GM12878 (cell line): ENCODE measurements around the gene CAPN8. TPM values are rescaled to one million over a fixed set of nuclear protein-coding genes. Genes with fewer than 3 reads are reported as not detected.

Experiments used
- ATAC-seq: fragments of 200-7000 bp; cut with Tn5 transposase; 3 replicates; pipeline ENCODE4 v1.9.1; 2020; ENCODE audit warnings: mild to moderate bottlenecking, moderate library complexity
- BruUV-seq: library from RNA; stranded (reverse); fragments of 400-500 nt; replicated peaks from 2 replicates; lab custom pipeline; 2021; lab: Mats Ljungman, UMichigan
- CTCF ChIA-PET: fragments of 300-600 bp; sonication (Branson Sonifier 250); formaldehyde crosslinking; extraction: SDS; loops from one replicate; lab custom pipeline; 2021; ENCODE audit warnings: inconsistent platforms; lab: Yijun Ruan, JAX
- POLR2A ChIA-PET: fragments of 350-600 bp; formaldehyde crosslinking; extraction: SDS; loops from one replicate; lab custom pipeline; 2021; ENCODE audit warnings: inconsistent platforms; lab: Charles Lee
- RAD21 ChIA-PET: fragments of 300-600 bp; sonication (Branson Sonifier 250); formaldehyde crosslinking; loops from one replicate; lab custom pipeline; 2023; ENCODE audit warnings: antibody characterized with exemption; ENCODE audit not compliant: unreplicated experiment; lab: Charles Lee
- SMC1A ChIA-PET: fragments of 300-600 bp; sonication (Branson Sonifier 250); formaldehyde crosslinking; loops from one replicate; lab custom pipeline; 2023; ENCODE audit not compliant: unreplicated experiment, uncharacterized antibody; lab: Charles Lee
- DNase-seq: peaks from one replicate; pipeline ENCODE4 v3.0.0-alpha.2; 2011; ENCODE audit warnings: low read depth, low spot score
- FAIRE-seq: peaks from 3 replicates; lab custom pipeline; 2011; peaks lifted over from hg19 to GRCh38; lab: Jason Lieb, UNC
- H2AFZ ChIP-seq: 2 replicates; pipeline ENCODE4 v1.6.0; 2011; ENCODE audit warnings: low read depth, low read length, control low read depth; ENCODE audit not compliant: control insufficient read depth
- H3K27ac ChIP-seq: 2 replicates; pipeline ENCODE4 v1.5.1; 2011; ENCODE audit warnings: control low read depth; ENCODE audit not compliant: control insufficient read depth, insufficient read depth
- H3K27me3 ChIP-seq, 2 experiments: replicated peaks in 1 of 2; 2 replicates each; pipeline versions ENCODE4 v1.6.0 to v1.6.1; 2011; ENCODE audit warnings: low read length in 1 of 2; ENCODE audit not compliant: control insufficient read depth in 2 of 2, insufficient read depth in 2 of 2
- H3K36me3 ChIP-seq, 2 experiments: 2 replicates each; pipeline ENCODE4 v1.5.1; 2011; ENCODE audit warnings: low read length in 1 of 2; ENCODE audit not compliant: control insufficient read depth in 2 of 2, insufficient read depth in 2 of 2
- H3K4me1 ChIP-seq: 2 replicates; pipeline ENCODE4 v1.6.1; 2011; ENCODE audit warnings: mild to moderate bottlenecking, low read length, moderate library complexity, mixed read lengths; ENCODE audit not compliant: control insufficient read depth, insufficient read depth
- H3K4me2 ChIP-seq: 2 replicates; pipeline ENCODE4 v1.6.0; 2011; ENCODE audit warnings: control low read depth; ENCODE audit not compliant: control insufficient read depth, insufficient read depth
- H3K4me3 ChIP-seq: fragments of 200-600 bp; sonication (generic); 2 replicates; pipeline ENCODE4 v1.5.1; 2016
- H3K79me2 ChIP-seq: 2 replicates; pipeline ENCODE4 v1.6.0; 2011; ENCODE audit warnings: low read length; ENCODE audit not compliant: control insufficient read depth, insufficient read depth
- H3K9ac ChIP-seq: 2 replicates; pipeline ENCODE4 v1.8.0; 2011; ENCODE audit warnings: low read length, control low read depth, mixed read lengths; ENCODE audit not compliant: control insufficient read depth, insufficient read depth
- H3K9me3 ChIP-seq: replicated peaks from 3 replicates; pipeline ENCODE4 v1.5.1; 2011; ENCODE audit warnings: mild to moderate bottlenecking, low read length; ENCODE audit not compliant: control insufficient read depth, insufficient read depth
- H4K20me1 ChIP-seq: 2 replicates; pipeline ENCODE4 v1.6.0; 2011; ENCODE audit not compliant: control insufficient read depth, insufficient read depth
- CHD1 ChIP-seq: IDR thresholded peaks from 2 replicates; pipeline ENCODE4 v1.6.1; 2012; ENCODE audit warnings: low read depth, low read length, improper control_type of control experiment
- IKZF2 ChIP-seq, 2 experiments: fragments of 450-650 bp; IDR thresholded peaks; 2 replicates each; pipeline ENCODE4 v1.6.1; 2017; ENCODE audit warnings: mild to moderate bottlenecking in 2 of 2, moderate library complexity in 2 of 2
- NBN ChIP-seq: fragments of 450-650 bp; IDR thresholded peaks from 2 replicates; pipeline ENCODE4 v1.6.1; 2016
- NRF1 ChIP-seq: conservative IDR thresholded peaks from 2 replicates; pipeline ENCODE4 v1.6.1; 2011; ENCODE audit warnings: mild to moderate bottlenecking, low read depth, low read length, improper control_type of control experiment
- PAX5 ChIP-seq: IDR thresholded peaks from 2 replicates; pipeline ENCODE4 v1.6.1; 2011; ENCODE audit warnings: low read depth, low read length, borderline replicate concordance
- RAD21 ChIP-seq: IDR thresholded peaks from 2 replicates; pipeline ENCODE4 v1.6.1; 2011; ENCODE audit warnings: mild to moderate bottlenecking, low read depth, low read length, moderate library complexity; ENCODE audit not compliant: insufficient read depth
- RUNX3 ChIP-seq: IDR thresholded peaks from 2 replicates; pipeline ENCODE4 v1.6.1; 2012; ENCODE audit warnings: low read length, inconsistent platforms
- SREBF1 ChIP-seq: IDR thresholded peaks from 2 replicates; pipeline ENCODE4 v1.6.1; 2012; ENCODE audit warnings: mild to moderate bottlenecking, low read length
- SRF ChIP-seq, 2 experiments: IDR thresholded peaks; 2 replicates each; pipeline ENCODE4 v1.6.1; 2011; ENCODE audit warnings: low read depth in 2 of 2, low read length in 2 of 2, mild to moderate bottlenecking in 1 of 2, moderate library complexity in 1 of 2
- WGBS: methylation state at CpG from one replicate; pipeline ENCODE4 v1.1.6; 2016; ENCODE audit warnings: low lambda C conversion rate; ENCODE audit not compliant: insufficient replicate concordance, insufficient coverage; ENCODE audit errors: missing lambda C conversion rate; 5-methylcytosine and 5-hydroxymethylcytosine counted together
- in situ Hi-C: fragments of 300-500 bp; cut with MboI; formaldehyde crosslinking; loops from 9 replicates; pipeline ENCODE4 v1.14.3; 2018; ENCODE audit warnings: mixed read lengths
- intact Hi-C: fragments of 100-400 bp; cut with micrococcal nuclease; formaldehyde crosslinking; loops from one replicate; pipeline ENCODE4 v1.14.2; 2022; ENCODE audit not compliant: unreplicated experiment
- polyA plus RNA-seq, 11 experiments: library from polyadenylated mRNA; depleted of rRNA in 4 of 11; unstranded in 6 of 11; stranded (reverse) in 5 of 11; fragments of >200 nt; fragmentation: Nextera tagmentation in 4 of 11; fragmentation: Illumina TruSeq in 1 of 11; extraction: Ambion mirVana in 4 of 11; extraction: Trizol in 1 of 11; gene quantifications; 1 replicate in 1 of 11; 2 replicates in 10 of 11; pipeline versions ENCODE4 v1.2.1 to v1.2.3, GENCODE V29; 2011 to 2016; ENCODE audit warnings: inconsistent platforms in 2 of 11, missing spikeins in 2 of 11, low read depth in 1 of 11
- total RNA-seq, 4 experiments: library from RNA; depleted of rRNA in 3 of 4; stranded (reverse); fragments of >200 nt in 3 of 4; fragmentation: Illumina TruSeq in 1 of 4; extraction: Trizol in 1 of 4; gene quantifications; 2 replicates each; pipeline versions ENCODE4 v1.2.1 to v1.2.3, GENCODE V29; 2013 to 2021
- TF ChIP-seq, protein P1 (sequence below): fragments of 450-650 bp; IDR thresholded peaks from 2 replicates; pipeline ENCODE4 v1.6.1; 2017; ENCODE audit warnings: low read depth, mild to moderate bottlenecking, moderate library complexity
- TF ChIP-seq, protein P2 (sequence below): fragments of 150-350 bp; IDR thresholded peaks from 2 replicates; pipeline ENCODE4 v1.6.1; 2014; ENCODE audit warnings: mild to moderate bottlenecking, low read depth, low read length
- TF ChIP-seq, protein P3 (sequence below): fragments of 450-650 bp; IDR thresholded peaks from 2 replicates; pipeline ENCODE4 v1.6.1; 2016; ENCODE audit warnings: mild to moderate bottlenecking
- TF ChIP-seq, protein P4 (sequence below): fragments of 450-650 bp; IDR thresholded peaks from 2 replicates; pipeline ENCODE4 v1.6.1; 2017; ENCODE audit warnings: borderline replicate concordance

Gene CAPN8
- total and polyA plus RNA-seq, 10 of the 15 experiments (the other 5 are each of a cell fraction or from before 2014, with no cell fraction given) = 6.4 to 30.7 (median 12.3) TPM

DNA sequence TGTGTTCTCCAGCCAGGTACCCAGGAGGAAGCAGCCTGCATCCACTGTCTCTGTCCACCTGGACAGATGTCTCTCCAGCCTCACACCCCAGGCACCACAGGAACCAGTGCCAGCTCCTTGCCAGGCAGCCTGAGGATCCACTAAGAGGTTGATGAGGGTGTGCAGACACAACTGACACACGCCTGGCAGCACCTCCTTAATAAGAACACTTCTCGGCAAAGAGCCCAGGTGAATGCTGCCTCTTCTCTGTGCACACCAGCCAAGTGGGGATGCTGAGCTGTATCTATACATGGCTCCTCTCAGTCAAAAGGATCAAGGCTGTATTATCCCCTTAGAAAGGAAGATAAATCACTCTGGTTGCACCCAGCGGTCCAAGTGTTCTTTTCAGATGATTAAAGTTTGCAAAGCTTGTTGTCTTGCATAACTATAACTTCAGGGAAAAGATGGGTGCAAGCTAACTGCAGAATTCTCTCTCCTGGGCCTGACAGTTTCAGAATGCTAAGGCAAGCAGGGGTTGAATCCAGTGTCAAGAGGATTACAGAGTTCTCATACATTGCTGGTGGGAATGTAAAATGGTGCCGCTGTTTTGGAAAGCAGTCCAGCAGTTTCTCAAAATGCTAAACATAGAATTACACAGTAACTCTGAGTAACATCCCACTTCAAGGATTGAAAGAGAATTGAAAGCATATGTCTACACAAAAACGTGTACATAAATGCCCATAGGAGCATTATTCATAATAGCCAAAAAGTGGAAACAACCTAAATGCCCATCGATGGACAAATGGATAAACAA, 3.7 kb upstream of the CAPN8 start (continued):
- TF ChIP-seq CHD1 (no peak), SRF (IDR thresholded peaks at IDR 0.05; ENCODE audit: low read depth in 2 of 2, low read length in 2 of 2) (no peak), RAD21 (no peak)
- TF ChIP-seq, protein P1, sequence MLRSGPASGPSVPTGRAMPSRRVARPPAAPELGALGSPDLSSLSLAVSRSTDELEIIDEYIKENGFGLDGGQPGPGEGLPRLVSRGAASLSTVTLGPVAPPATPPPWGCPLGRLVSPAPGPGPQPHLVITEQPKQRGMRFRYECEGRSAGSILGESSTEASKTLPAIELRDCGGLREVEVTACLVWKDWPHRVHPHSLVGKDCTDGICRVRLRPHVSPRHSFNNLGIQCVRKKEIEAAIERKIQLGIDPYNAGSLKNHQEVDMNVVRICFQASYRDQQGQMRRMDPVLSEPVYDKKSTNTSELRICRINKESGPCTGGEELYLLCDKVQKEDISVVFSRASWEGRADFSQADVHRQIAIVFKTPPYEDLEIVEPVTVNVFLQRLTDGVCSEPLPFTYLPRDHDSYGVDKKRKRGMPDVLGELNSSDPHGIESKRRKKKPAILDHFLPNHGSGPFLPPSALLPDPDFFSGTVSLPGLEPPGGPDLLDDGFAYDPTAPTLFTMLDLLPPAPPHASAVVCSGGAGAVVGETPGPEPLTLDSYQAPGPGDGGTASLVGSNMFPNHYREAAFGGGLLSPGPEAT = no peak
- TF ChIP-seq, protein P2, sequence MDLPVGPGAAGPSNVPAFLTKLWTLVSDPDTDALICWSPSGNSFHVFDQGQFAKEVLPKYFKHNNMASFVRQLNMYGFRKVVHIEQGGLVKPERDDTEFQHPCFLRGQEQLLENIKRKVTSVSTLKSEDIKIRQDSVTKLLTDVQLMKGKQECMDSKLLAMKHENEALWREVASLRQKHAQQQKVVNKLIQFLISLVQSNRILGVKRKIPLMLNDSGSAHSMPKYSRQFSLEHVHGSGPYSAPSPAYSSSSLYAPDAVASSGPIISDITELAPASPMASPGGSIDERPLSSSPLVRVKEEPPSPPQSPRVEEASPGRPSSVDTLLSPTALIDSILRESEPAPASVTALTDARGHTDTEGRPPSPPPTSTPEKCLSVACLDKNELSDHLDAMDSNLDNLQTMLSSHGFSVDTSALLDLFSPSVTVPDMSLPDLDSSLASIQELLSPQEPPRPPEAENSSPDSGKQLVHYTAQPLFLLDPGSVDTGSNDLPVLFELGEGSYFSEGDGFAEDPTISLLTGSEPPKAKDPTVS = no peak

DNA sequence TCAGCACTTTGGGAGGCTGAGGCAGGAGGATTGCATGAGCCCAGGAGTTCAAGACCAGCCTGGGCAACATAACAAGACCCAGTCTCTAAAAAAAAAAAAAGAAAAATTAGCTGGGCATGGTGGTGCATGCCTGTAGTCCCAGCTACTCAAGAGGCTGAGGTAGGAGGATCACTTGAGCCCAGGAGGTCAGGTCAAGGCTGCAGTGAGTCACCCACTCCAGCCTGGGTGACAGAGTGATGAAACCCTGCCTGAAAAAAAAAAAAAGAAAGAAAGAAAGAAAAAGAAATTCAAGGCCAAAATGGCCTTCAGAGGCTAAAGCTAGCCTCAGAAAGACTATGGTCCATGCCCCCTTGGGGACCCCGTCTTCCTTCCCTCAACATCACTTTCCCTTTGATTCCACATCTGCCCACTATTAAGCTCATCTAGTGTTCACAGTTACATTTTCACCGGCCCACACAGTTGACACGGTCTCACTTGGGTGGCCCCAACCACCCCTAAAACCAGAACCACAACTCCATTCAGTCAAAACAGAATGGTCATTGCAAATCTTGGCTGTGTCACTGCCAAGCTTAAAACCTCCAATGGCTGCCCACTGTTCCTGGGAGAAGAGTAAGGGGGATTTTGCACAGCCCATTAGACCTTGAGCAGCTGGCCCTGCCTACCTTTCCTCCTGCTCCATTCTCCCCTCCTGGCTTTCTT, 2.1 kb upstream of the CAPN8 start:
- Histone ChIP-seq H3K36me3 (no peaks in the 10 kb centered on the region), H3K4me3 (no peak overlapping the region), H4K20me1 (no peaks in the 10 kb centered on the region), H3K27me3 (peaks cover 0 to 2% of the 10 kb centered on the region in 2 experiments; a peak in 1 of 4 replicates), H3K4me1 (no peaks in the 10 kb centered on the region), H2AFZ (no peak overlapping the region), H3K27ac (no peak overlapping the region), H3K9ac (no peak overlapping the region), H3K79me2 (no peaks in the 10 kb centered on the region), H3K9me3 (no peaks in the 10 kb centered on the region), H3K4me2 (no peak overlapping the region)
- ChIA-PET RAD21 (interaction anchor here (1.0 to 2.0 kb wide), 3 partner anchors 39 to 119 kb away, joined by 4 to 7 read pairs (median 4); no protein-coding TSS in a partner anchor), POLR2A (interaction anchor here (0.6 kb wide), 1 partner anchor 47 kb away, joined by 3 read pairs; no protein-coding TSS in a partner anchor), CTCF (interaction anchor here (0.6 to 1.7 kb wide), 7 partner anchors 111 to 605 kb away, joined by 3 to 10 read pairs (median 3); no protein-coding TSS in a partner anchor), SMC1A (interaction anchor here (0.6 to 2.4 kb wide), 5 partner anchors 13 to 865 kb away, joined by 3 to 12 read pairs (median 4); no protein-coding TSS in a partner anchor)
- 0% methylated on average over 3 of the region's 3 CpGs for WGBS
- in situ Hi-C loops (no loop called here), intact Hi-C loops (loop anchor here (5.0 kb wide), 1 partner anchor 135 kb away; no protein-coding TSS in a partner anchor)
- TF ChIP-seq IKZF2 (IDR thresholded peaks at IDR 0.05) (peak in 1 of 2 experiments; percentile 21; a peak in 1 of 4 replicates), NRF1 (no peak), PAX5 (peak; percentile 74; the same call in 1 of the 2 replicates), RUNX3 (peak; percentile 41; the same call in 1 of the 2 replicates), SREBF1 (no peak), NBN (0 out of 2 replicates have a peak, but pooled peaks have one; percentile 29)
- TF ChIP-seq, protein P3, sequence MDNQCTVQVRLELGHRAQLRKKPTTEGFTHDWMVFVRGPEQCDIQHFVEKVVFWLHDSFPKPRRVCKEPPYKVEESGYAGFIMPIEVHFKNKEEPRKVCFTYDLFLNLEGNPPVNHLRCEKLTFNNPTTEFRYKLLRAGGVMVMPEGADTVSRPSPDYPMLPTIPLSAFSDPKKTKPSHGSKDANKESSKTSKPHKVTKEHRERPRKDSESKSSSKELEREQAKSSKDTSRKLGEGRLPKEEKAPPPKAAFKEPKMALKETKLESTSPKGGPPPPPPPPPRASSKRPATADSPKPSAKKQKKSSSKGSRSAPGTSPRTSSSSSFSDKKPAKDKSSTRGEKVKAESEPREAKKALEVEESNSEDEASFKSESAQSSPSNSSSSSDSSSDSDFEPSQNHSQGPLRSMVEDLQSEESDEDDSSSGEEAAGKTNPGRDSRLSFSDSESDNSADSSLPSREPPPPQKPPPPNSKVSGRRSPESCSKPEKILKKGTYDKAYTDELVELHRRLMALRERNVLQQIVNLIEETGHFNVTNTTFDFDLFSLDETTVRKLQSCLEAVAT = 0 out of 2 replicates have a peak, but pooled peaks have one; percentile 22
- TF ChIP-seq, protein P4, sequence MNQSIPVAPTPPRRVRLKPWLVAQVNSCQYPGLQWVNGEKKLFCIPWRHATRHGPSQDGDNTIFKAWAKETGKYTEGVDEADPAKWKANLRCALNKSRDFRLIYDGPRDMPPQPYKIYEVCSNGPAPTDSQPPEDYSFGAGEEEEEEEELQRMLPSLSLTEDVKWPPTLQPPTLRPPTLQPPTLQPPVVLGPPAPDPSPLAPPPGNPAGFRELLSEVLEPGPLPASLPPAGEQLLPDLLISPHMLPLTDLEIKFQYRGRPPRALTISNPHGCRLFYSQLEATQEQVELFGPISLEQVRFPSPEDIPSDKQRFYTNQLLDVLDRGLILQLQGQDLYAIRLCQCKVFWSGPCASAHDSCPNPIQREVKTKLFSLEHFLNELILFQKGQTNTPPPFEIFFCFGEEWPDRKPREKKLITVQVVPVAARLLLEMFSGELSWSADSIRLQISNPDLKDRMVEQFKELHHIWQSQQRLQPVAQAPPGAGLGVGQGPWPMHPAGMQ = no peak
- DNase-seq (no peak), ATAC-seq (peak; percentile 83), FAIRE-seq (no peak)
- no TSS peak for BruUV-seq
